HK-2 (cell line): Measurements from ENCODE around the gene HOXA11.

Source experiments
- DNase-seq: peaks from one replicate; pipeline ENCODE4 v3.0.0-alpha.2; 2018; ENCODE audit not compliant: unreplicated experiment

The HOXA11 gene

DNA sequence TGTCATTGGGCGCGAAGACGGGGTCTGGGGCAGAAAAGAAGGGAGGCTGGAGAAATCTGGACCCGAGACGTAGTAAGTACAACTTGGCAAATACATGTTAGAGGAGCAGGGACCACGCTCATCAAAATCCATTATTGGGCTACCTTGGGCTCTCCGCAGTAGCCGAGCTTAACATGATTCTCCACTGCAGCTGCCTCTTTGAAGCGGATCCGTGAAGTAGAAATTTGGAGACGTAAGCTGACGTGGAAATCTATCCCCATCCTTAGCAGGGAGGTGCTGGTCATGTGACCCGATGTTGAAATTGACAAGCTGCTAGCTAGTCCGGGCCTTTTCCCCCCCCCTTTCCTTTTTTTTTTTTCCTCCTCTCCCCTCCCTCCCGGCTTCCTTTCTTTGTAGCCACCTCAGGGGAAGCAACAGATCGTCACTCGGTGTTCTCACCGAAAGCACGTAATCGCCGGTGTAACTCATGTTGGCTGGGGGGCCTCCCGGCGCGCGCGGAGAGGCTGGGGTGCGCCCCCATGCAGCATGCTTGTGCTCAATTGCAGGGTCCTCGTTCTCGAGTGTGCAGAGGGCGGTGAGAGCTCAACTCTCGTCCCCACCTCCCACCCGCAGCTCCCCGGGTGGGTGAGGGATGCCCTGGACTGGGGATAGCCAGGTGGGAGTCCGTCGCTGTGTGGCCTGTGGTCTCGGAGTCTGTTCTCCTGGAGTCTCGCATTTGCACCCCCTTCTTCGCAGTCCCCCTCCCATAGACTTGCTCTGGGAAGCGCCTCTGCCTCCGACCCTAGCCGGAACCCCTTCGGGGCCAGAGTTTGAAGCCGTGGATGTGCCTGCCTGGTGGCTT is at the start of gene HOXA11:
Gene HOXA11 (minus strand): TSS at position 220 of the 841 bp plus-strand sequence. CDS start 88 bp downstream, at position 132.
- no peak for DNase-seq

- no peak for DNase-seq
Observed at GRCh38 chr7:27229448-27229847, 44.4 kb upstream of the HOXA11 start.

DNA sequence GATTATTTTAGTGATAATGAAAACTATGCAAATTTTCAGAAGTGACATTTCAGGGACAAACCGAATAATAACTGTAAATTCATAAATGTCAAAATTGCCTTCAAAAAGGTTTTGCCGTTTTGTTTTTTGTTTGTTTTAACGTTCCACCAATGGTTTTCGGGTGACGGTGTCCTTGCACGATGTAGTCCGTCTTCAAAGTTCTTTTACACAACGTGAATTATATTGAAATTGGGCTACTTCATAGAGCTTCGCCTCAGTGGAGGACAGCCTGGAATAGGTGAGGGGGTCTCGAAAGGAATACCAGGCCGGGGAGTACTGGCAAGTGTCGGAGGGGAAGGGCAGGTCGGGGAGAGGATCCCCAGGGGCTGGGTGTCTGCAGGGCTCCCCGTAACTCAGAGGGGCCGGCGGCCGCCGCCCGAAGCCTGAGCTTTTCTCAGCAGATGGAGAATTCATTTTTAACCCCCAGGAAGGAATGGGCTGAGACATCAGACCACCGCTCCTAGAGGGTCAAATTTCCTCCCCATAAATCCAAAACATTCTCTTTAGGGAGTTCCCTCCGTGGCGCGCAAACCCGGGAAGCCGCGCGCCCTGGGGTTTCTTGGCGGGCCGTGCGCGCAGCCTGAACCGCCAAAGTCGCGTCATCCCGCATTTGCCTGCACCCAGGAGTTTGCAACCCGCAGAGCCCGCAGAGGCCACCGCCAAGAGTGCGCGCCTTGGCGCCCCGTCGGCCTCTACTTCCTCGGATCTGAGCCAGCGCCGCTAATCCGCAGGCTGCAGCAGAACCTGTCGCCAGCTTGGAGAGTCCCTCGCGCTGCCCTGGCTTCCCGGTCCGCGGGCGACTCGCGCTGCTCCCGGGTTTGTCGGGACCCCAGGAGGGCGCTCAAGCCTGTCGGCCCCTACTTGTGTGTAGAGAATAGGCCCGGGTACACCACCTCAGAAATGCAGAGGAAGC is 40.2 kb upstream of the HOXA11 start:
- no peak for DNase-seq

DNA sequence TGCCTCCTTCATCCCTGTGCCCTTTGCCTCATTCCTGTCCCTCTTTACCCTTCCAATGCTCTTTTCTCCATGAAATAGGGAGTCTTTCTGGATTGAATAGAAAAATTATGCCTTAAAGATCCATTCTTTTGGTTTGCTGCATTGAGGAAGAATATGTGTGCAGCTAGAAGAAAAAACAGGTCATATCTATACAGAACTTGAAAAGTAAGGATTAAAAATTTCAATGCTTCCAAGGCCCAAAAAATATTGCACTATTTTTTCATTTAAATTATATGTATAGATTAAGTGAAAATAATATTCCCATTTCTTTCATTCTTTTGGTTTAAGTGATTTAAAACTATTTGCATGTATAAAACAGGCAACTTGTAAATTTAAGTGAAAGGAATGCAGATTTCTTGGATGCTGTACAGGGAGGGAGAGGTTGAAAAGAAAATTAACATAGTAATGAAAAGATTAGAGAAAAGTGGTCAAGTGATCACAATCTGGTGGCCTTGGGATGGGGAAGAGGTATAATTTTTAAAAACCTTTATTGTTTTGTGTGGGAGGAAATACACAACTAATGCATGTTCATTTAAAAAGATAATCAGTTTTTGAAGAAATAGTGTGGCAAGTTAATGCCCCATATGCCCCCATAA is 39.0 kb upstream of the HOXA11 start:
- DNase-seq = no peak

DNA sequence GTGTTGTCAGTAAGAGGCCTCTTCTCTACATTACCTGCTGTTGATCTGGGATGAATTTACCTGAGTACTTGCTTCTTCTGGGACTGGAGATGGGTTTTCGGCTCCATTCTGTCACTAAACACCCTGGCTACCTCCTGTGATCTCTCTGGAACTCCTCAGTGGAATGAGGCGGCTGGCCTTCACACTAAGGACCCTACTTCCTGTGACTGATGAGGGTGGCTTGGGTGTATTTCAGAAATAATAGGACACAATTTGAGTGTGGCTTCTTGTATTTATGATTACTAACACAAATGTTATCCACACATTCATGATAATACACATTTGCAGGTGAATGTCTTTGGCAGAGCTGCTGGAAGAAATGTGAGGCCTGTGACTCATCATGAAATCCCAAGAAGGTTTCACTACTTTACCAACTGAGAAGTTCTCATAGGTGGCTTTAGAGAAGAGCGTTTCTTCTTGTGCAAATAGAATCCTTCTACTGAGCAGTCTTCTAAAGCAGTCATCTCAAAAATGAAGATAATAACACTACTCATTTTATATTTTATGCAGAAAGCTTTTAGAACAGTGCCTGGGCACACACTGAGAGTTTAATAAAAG is 36.3 kb upstream of the HOXA11 start:
- no peak for DNase-seq

GRCh38 chr7:27220440-27220955 is 35.5 kb upstream of the HOXA11 start:
- DNase-seq = no peak

DNA sequence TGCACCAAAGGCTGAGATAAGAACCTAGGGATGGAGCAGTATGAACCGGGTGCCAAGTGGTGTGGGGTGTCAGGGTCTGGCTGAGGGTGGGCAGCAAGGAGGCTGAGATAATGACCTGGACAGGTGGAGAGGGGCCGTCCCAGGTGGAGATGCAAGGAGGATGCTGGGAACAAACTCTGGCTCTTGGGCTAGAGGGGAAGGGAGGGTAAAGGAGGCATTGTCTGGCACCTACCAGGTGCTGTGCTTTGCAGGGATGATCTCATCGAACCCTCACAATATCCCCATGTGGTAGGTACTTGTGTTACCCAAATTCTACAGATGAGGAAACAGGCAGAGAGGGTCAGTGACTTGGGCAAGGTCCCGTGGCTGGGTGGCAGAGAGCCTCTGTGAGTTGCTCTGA is 34.8 kb upstream of the HOXA11 start:
- DNase-seq = no peak

DNA sequence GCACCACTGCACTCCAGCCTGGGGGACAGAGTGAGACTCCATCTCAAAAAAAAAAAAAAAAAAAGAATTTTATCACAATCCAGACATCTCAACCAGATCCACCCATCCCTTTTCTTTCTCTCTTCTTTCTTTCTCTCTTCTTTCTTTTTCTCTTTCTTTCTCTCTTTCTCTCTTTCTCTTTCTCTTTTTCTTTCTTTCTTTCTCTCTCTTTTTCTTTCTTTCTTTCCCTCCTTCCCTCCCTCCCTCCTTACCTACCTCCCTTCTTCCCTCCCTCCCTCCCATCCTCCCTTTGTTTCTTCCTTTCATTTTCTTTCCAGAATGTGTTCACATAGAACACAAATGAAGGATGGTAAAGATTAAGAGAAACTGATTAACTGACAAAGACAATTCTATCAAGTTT is 32.9 kb upstream of the HOXA11 start:
- DNase-seq = no peak

- no peak for DNase-seq
Observed at GRCh38 chr7:27215356-27215755, 30.3 kb upstream of the HOXA11 start.

GRCh38 chr7:27214239-27214950 is 29.4 kb upstream of the HOXA11 start:
- no peak for DNase-seq

- no peak for DNase-seq
Observed at GRCh38 chr7:27213433-27214238, 28.6 kb upstream of the HOXA11 start.

- DNase-seq = no peak
Observed at GRCh38 chr7:27212497-27213432, 27.7 kb upstream of the HOXA11 start.

DNA sequence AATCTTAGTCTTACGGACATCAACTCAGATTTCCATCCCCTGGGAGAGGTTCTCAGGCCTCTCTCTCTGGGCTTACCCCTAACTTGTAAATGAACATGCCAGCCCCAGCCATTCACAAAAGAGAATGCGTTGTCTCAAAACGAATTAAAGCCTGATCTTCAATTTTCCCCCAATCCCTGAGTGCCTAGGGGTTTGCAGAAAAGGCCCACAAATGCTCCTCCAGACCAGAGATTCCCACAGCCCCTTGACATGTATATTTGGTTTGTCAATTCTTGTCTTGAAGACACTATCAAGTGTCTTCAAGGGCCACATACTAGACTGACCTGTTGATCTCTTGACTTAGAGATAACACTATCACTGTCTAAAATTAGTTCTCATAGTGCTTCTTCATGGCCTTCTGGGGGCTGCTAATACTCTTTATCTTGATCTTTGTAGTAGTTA is 26.8 kb upstream of the HOXA11 start:
- DNase-seq = no peak

DNA sequence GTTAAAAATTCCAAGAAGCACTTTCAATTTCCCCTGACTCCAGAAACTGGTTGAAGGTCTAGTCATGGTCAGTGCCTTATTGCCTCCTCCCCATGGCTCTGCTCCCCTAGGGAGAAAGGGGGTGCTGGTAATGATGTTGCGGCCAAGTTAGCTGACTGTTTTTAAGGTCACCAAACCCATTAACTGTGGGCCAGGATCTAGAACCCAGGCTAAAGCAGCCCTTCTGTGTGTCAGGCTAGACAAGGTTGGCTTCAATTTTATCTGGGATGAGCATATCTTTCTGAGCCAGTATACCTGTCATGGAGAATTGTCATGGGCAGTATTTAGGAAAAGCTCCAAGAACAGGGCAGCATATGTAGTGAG is 26.0 kb upstream of the HOXA11 start:
- DNase-seq = no peak

DNA sequence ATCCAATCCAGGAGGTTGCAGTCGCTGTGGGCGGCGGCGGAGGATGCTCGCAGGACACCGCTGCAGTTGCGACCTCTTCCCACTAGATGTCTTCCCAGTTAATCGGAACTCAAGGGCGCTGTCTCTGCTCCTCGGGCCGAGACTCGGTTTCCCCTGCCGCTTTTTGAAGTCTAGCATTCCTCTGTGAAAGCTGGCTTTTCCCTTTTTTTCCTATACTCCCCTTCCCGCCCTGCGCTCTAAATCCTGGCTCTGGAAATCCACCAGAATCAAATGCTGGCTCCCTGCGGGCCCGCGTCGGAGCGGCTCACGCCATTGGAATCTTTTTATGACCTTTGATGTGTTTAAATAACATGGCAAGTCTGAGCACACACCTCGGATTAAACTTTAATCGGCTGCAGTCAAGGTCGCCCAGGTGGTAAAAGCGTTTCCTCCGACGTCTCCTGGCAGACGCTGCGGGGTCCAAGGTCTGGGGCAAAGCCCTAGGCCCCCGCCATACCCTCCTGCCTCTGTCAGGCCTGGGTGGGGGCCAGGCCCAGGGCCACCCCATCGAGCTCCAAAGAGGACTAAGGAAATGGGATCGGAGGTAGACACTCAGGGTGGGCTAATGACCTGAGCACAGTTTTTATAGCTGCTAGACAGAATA is 25.5 kb upstream of the HOXA11 start:
- DNase-seq = no peak

DNA sequence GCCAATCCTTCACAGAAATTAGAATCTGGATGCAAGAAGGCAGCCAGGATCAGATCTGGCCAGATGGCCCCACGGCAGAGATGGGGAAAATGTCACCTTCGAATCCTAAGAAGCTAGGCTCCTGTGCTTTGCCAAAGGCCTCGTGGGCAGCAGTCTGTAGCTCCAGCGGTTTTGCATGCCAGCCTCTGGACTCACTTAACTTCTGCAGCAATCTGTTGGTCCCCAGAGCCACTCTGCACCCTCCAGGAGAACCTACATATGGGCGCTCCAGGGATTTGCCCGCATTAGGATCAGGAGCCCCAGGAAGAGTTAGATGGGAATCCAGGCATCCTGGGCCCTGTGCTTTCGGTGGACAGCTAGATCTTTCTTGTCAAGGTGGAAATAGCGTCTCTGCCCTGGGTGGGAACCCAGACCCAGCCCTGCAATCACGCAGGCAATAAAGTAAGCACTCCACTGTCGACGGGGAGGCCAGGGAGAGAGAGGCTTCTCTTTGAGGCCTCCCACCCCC is 25.0 kb upstream of the HOXA11 start:
- DNase-seq = no peak

- no peak for DNase-seq
Observed at GRCh38 chr7:27208998-27209397, 24.0 kb upstream of the HOXA11 start.

DNA sequence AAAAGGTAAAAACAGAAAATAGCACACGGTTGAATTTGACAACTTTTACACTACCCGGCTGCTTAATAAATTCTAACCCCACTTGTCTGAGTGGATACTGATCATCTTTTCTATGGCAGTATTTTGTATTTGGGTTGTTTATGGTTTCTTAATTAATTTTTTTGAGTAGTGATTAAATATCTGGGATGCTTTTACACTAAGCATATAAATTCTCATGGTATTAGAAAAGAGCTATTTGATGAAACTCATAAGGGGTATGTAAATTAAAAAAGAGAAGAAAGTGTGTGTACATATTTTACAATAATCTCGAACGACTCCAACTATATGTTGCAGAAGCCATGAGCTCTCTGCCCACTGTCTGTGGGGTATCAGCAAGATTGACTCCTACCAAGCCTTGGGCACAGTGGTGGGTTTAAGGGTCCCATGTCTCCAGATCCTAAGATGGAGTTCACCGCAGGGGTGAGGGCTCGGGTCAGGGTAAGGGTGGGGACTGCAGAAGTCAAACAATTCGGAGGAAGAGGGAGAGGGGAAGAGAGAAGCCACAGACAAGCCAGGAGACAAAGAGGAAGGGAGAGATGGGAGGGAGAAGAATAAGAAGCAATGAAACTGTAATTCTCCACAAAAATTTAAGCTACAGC is 22.4 kb upstream of the HOXA11 start:
- no peak for DNase-seq
